Measurements from ENCODE around the gene CHD2.
"Not testable (repeated sequence)": the region's sequence is repeated elsewhere in the genome, so short reads cannot be mapped to it uniquely, and the experiment has no call there.

The CHD2 gene

DNA sequence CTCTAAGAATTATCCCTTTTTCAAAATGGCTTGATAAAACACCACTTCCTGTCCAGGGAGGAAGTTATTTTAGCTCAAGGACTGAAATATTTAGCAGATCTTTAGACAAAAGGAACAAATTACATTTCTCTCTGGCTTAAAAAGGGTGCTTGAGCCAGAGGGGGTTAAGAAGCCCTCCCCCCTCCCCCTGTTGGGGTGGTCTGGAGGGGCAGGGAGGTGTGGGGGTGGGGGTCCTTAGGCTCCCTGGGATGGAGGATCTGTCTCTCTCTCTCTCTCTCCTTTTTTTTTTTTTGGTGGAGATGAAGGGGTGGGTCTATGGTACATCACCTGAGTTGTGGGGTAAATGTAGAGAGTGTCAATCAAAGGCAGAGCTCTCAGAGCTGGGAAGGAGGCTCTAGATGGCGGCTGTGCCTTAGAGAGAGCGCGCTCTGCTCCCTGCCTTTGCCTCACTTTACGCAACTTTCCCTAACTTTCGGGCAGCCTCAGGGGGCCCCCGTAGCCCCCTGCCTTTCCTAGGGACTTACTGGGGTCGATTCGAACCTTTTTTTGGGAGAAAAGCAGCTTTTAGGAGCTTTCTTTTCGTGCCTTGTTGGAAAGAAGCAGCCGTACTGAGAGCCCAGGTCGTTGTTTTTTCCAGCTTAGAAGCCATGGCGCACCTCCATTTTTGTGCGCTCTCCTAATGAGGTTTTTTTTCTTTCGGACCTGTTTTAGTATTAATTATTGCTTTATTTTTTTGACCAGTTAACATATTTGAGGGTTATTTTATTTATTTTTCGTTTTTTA is at the start of gene CHD2:
TSS of gene CHD2 (plus strand) at position 377 of the 783 bp plus-strand sequence. CDS start 914 bp downstream, outside the sequence.
- DNase-seq, result peak; percentile 50

DNA sequence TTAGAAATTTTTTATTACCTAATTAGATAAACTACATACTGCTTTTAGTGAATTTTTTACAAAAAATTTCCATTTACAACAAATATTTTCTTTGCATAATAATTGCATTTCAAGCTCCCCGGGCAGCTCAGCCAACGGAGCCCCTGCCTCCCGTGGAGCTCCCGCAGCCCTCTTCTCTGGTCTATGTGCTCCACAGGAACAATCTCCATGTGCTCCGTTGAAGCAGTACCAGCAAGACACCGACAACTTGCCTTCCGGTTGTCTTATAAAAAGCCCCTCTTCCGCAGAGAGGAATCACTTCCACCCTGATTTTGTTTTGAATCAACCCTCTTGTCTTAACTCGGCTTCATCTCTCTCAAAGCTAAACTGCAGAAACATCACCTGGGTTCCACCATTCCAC is 46.9 kb upstream of the CHD2 start:
- DNase-seq, result no peak

DNA sequence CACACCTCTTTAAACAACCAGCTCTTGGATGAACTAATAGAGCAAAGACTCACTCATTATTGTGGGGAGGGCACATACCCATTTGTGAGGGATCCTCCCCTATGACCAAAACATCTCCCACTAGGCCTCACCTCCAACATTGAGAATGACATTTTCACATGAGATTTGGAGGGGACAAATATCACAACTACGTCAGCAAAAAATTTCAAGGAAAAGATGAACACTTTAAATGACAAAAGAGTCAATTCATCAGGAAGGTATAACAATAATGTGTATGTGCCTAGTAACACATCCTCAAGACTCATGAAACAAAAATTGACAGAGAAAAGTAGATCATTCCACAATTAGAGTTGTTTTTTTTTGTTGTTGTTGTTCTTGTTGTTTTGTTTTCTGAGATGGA is 38.4 kb upstream of the CHD2 start:
- no peak for DNase-seq

DNA sequence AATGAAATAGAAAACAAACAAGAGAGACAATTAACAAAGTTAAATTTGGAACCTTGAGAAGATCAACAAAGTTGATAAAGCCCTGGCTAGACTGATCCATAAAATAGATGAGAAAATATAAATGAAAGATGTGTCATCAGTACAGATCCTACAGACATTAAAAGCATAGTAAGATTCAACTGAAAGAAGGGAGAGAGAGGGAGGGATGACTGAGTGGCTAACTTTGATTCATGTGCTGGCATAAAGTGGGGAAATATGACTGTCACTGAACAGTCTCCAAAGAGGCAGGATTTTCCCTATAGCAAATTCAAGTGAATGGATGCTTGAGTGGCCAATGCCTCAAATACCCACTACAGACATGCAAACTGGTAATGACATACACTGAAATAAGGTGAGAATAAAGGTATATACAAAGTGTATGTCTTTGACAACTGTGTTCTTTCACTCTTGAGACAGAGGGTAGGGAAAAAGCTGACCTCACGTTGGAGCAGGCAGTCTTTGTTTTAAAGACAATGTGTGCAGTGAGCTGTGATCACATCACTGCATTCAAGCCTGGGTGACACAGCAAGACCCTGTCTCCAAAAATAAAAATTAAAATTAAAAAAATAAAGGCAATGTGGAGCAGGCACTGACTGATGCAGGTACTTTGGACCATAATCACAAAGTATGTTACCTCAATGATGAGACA is 35.9 kb upstream of the CHD2 start:
- DNase-seq, result no peak

DNA sequence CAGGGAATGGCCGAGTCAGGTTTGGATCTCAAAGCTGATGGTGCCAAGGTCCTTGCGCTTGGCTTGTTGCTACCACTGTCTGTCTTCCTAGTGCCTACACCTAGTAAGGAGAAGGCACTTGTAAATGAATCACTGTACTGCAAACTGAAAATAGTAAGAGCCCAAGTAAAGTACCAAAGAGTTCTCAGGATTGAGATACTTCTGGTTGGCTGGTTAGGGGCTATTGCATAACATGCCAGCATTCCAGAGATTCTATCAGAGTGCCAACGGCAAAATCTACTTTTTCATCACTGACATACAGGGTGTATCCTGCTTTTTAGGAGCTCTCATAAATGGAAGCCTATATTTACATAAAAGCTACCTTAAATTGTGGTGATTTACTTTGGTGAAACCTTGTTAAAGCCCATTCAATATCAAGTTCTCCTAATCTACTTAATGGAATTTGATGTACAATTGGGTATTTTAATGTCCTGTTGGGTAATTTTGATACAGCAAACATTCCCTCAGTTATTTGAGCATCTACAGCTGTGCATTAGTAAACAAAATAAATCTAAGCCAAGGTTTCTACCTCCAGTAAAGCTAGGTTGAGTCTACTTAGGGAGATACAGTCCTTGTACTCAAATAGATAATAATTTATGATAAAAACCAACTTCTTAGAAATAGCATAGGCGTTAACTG is 30.7 kb upstream of the CHD2 start:
- DNase-seq, result no peak

DNA sequence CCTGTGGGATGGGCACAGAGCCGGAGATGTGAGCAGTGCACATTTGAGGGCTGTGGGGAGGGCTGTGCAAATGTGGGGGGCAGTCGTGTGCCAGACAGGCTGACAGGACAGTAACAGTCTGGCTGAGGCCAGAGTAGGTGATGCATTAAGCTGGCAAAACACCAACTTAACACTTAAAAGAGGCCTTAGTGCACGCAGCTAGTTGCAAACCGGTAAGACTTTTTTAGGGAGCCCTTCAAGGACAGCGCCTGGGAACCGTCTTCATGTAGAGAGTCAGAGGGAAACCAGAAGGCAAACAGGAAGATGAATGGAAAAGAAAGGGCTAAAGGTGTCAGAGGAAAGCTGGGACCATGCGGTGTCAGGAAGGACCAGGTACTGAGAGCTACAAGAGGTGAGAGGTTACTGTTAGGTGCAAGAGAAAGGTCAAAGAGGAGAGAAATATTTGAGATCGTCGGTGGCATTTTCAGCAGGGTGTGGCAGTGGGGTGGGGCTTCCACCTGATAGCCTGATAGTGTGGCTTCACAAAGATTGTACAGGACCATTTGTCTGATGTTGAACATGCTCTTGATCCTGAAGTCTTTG is 30.0 kb upstream of the CHD2 start:
- no peak for DNase-seq

DNA sequence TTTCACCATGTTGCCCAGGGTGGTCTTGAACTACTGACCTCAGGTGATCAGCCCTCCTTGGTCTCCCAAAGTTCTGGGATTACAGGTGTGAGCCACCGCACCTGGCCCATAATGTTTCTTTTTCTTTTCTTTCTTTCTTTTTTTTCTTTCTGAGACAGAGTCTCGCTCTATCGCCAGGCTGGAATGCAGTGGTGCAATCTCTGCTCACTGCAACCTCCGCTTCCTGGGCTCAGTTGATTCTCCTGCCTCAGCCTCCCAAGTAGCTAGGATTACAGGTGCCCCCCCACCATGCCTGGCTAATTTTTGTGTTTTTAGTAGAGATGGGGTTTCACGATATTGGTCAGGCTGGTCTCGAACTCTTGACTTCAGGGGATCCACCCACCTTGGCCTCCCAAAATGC is 27.2 kb upstream of the CHD2 start:
- not testable (repeated sequence) for DNase-seq

DNA sequence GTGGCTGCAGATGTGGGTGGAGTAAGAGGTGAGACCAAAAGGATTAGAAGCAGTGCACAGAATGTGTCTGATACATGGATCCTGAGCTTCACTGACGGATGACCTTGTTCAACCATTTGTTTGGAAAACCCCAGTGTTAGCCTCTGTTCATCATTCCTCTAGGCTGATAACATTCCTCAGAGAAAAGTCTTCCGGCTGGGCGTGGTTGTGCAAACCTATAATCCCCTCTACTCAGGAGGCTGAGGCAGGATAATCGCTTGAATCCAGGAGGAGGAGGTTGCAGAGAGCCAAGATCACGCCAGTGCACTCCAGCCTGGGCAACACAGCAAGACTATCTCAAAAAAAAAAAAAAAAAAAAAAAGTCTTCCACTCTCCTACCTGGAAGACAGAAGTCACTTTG is 23.1 kb upstream of the CHD2 start:
- no peak for DNase-seq

GRCh38 chr15:92877416-92877815 is 22.7 kb upstream of the CHD2 start:
- DNase-seq, result no peak

DNA sequence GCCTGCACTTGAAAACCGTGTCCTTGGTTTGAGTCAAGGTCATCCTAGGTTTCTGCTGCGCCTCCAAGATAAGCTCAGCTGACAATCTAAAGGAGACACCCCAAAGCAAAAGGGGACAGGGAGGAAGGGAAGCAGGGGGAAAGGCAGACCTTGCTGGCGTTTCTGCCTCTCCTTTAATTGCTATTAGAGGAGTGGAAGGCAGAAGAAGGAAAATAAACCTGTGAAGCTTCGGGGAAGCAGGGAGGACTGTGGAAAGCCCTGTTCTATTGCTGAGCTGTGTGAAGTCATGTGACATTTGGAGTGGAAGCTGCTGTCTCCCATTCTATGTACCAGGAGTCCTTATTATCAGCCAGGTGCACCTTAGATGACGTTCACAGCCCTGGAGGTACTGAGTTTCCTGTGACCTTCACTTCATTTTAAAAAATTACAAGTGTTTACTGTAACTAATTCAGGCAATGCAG is 21.5 kb upstream of the CHD2 start:
- DNase-seq, result no peak

DNA sequence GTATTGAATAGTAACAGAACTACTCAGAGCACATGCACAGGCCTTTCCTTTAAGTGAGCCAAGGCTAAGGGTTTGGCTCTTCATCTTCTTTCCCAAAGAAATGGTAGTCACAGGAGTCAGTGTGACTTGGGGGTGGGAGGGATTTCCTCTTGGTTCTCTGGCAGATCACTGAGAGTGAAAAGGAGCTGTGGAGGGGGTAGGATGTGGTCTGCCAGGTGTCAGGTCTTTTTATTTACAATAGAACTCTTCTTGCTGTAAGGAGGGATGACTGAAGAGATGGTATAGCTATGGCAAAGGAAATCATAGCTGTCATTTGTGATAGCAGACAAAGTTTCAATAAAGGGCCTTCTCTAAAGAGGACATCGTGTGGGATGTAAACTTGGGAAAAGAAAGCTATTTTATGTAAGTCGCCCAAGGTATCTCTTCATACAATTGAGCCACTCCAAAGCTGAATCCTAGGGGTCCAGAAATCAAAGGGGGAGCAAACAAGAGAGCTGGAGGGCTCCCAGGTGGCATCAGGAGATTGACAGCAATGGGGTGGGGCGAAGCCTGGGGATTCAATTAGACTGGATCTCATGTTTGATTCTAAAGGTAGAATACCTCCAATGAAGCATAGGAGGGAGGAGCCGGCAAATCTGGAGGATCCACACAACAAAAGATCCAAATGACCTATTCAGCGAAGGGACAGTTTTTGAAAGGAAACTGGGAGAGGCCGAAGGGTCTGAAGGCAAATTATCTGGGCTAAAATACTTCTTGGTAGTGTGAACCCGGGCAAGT is 20.0 kb upstream of the CHD2 start:
- DNase-seq, result no peak

GRCh38 chr15:92880796-92881195 is 19.3 kb upstream of the CHD2 start:
- no peak for DNase-seq

GRCh38 chr15:92881211-92881754 is 18.8 kb upstream of the CHD2 start:
- no peak for DNase-seq

DNA sequence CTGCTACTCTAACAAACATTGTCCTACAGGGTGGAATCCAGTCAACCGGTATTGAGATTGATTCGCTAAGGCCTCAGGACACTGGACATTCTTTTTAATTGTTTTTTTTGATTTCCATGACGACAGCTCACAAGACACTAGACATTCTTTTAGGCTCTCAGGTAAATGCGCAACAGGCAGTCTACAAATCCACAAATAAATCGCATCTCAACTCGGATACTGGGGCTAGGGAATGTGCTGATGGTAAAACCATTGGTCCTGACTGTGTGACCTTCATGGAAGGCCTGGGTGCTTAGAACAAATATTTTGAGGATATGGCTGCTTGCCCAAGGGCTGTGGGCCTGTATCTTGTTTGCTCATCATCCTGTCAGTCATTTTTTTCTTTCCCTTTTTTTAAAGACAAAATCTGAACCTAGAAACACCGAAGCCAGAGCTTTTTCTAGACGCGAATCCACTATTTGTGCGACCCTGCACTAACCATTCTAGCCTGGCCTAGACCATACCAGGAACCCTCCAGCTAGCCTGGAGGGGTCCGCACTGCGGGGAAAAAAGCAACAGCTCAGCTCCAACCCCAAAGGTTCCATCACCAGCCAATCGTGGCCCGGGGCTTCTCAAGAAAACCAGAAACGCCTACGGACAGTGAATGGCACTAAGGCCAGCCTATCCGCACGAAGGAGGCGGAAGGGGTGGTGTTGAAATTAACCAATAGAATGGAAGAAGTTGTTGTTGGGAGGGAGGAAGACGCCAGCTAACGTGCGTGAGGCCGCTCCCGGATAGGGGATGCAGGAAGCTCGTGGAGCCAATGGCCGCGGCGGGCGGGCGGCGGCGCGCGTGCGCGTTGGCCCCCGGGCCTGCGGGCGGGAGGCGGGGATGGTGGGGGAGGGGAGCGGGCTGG is 18.1 kb upstream of the CHD2 start:
- peak; percentile 98 for DNase-seq

DNA sequence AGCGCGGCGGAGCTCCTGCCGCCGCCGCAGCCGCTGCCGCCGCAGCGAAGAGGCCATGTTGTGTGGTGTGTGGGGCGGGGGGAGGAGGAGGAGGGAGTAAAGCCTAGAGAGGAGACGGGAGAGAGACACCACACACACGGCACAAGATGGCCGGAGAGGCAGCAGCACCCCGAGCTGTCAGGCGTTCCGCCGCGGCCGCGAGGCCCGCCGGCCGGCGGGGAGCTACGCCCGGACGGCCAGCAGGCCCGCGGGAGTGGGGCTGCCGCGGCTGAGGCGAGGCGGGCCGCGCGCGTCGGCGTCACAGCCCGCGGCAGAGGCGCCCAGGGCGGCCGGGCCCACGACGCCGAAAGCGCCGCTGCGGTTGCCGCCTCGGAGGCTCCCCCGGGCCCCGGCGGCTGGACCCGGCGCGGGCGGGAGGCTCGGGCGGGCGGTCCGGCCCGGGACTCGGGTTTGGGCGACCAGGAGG is 17.4 kb upstream of the CHD2 start:
- DNase-seq, result no peak

DNA sequence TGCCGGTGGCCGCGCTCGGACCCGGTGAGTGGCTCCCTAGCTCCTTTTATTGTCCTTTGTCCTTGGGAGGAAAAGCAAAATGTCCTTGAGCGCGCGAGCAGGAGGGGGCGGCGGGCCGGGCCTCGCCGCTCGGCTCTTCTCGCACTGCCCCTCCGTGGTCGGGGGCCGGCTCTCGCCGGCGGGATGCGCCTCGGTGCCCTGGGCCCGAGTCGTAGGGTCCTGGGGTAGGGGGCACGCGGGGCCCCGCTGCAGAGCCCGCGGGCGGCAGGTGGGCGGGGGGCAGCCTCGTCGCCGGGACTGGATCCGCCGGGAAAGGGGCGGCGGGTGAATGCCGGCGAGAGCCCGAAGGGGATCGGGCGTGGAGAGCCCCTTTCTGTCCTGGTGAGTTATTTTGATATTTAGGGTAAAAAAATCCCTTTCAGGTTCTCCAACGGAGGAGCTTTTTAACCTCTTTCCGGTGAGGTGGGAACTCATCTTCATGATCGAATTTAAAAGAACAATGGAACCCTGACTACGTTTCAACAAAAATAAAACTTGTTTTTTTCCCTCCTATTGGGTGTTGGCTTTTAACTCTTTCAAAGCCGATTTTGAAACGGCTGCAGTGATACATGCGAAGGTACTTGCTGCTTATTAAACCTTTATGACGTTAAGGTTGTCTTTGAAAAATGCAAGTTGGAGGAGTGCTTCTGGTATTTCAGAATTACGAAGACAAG is 16.8 kb upstream of the CHD2 start:
- no peak for DNase-seq

DNA sequence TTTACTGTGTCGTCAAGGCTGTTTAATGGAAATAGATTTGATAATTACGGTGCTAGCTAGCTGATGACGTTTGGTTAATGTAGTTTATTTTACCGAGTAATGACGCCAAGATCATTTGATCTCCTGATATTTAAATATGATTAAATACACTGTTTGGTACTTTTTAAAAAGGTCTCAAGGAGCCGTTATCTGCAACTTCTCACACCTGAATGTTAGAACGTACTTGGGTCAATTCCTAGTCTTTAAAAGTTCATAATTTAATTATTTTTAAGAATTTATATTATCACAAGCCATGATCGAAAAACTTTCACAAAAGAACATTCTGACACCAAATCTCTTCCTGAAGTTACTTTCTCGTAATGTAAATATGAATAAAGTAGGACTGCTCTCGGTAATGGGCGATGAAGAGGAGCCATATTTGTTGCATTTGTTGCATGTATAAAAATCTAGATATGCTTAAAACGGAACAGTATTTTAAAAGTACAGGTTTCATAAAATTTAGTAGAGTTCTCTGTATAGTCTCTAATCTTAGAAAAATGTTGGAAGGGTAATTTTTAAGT is 16.2 kb upstream of the CHD2 start:
- no peak for DNase-seq

GRCh38 chr15:92884436-92885223 is 15.5 kb upstream of the CHD2 start:
- DNase-seq, result no peak
